Psoas muscle (tissue), 8 donors: ENCODE data around the gene CENPE. TPM values are rescaled to one million over a fixed set of nuclear protein-coding genes. Genes with fewer than 3 reads are reported as not detected.

Source experiments
- ATAC-seq, 4 donors: fragments of 200-7000 bp; cut with Tn5 transposase; one replicate each; pipeline ENCODE4 v1.9.1; 2020; ENCODE audit warnings: moderate library complexity in 3 of 4, mild to moderate bottlenecking in 2 of 4
- DNase-seq, 2 donors: peaks; one replicate each; pipeline ENCODE4 v3.0.0-alpha.2; 2020
- H3K27ac ChIP-seq: fragments of 200-600 bp; one replicate; pipeline ENCODE4 v1.8.0; 2022
- H3K27me3 ChIP-seq, 3 donors: fragments of 200-600 bp in 1 of 3; one replicate each; pipeline versions ENCODE4 v1.6.1 to v1.8.0; 2013 to 2022; ENCODE audit warnings: low read length in 2 of 3, mild to moderate bottlenecking in 2 of 3, moderate library complexity in 1 of 3; ENCODE audit not compliant: insufficient read depth in 3 of 3
- H3K36me3 ChIP-seq, 2 donors: fragments of 200-600 bp in 1 of 2; one replicate each; pipeline versions ENCODE4 v1.6.1 to v1.8.0; 2013 to 2022; ENCODE audit warnings: low read depth in 1 of 2, mild to moderate bottlenecking in 1 of 2, moderate library complexity in 1 of 2; ENCODE audit not compliant: insufficient read depth in 1 of 2
- H3K4me1 ChIP-seq: fragments of 200-600 bp; one replicate; pipeline ENCODE4 v1.8.0; 2022
- H3K4me3 ChIP-seq: fragments of 200-600 bp; one replicate; pipeline ENCODE4 v1.8.0; 2022; ENCODE audit warnings: mild to moderate bottlenecking
- H3K9me3 ChIP-seq: fragments of 200-600 bp; one replicate; pipeline ENCODE4 v1.8.0; 2022
- CTCF ChIP-seq: fragments of 200-600 bp; IDR thresholded peaks from one replicate; pipeline ENCODE4 v1.8.0; 2022; ENCODE audit warnings: antibody characterized with exemption
- WGBS, 3 donors: extraction: QIAGEN DNeasy Blood & Tissue Kit; methylation state at CpG; one replicate each; pipeline versions ENCODE4 v1.1.6 to v1.1.7; 2013; 5-methylcytosine and 5-hydroxymethylcytosine counted together
- intact Hi-C, 2 donors: fragments of 100-400 bp; cut with DNase I; formaldehyde crosslinking; loops; one replicate each; pipeline versions ENCODE4 v1.11.0 to v1.14.2; 2022
- polyA plus RNA-seq, 3 donors: library from polyadenylated mRNA; stranded (reverse); fragments of 200-250 nt; gene quantifications; one replicate each; pipeline ENCODE4 v1.2.3, GENCODE V29; 2013
- total RNA-seq, 4 donors: library from RNA; stranded (reverse); fragmentation: NEBNext Ultra II Directional in 2 of 4; extraction: Animal tissue kit (Norgen Biotek cat#: 25700) in 2 of 4; gene quantifications; one replicate each; pipeline versions ENCODE4 v1.2.1 to v1.2.4, GENCODE V29; 2021 to 2023
- donor health status: healthy with polysubstance abuse.
- donor health status: DM: no; HTN: no; CAD: no; lungs with moderate emphysema.
- donor health status: Bipolar disorder and iron deficiency.
- donor health status: healthy.
- donor health status: DM: yes; HTN: yes; CAD: no.
- donor health status: DM: no; HTN: no; CAD: no.
- donor health status: DM: no; HTN: no; CAD: no.
- donor health status: DM: yes; HTN: yes; CAD: no.

Gene CENPE
- total and polyA plus RNA-seq, 7 donors = 0.07 to 0.60 (median 0.25) TPM

GRCh38 chr4:103158760-103159159 is 39.4 kb downstream of the CENPE start:
- no peak for ATAC-seq
- Histone ChIP-seq H3K9me3 (no peaks in the 10 kb centered on the region), H3K27me3 (no peaks in the 10 kb centered on the region), H3K36me3 (no peaks in the 10 kb centered on the region), H3K4me3 (no peak overlapping the region), H3K27ac (no peak overlapping the region), H3K4me1 (no peaks in the 10 kb centered on the region)
- DNase-seq = no peak
- WGBS, 3 donors = 88 to 93% (median 90%) methylated on average over 4 of the region's 4 CpGs
- intact Hi-C loops = no loop called here
- TF ChIP-seq CTCF = no peak

GRCh38 chr4:103156106-103156505 is 42.0 kb downstream of the CENPE start:
- H3K4me3 ChIP-seq = no peak overlapping the region
- H3K36me3 ChIP-seq = no peaks in the 10 kb centered on the region
- WGBS, 3 donors = 92 to 97% (median 95%) methylated on average over 3 of the region's 3 CpGs
- no peaks in the 10 kb centered on the region for H3K27me3 ChIP-seq
- ATAC-seq (no peak), DNase-seq (no peak)
- no peak for TF ChIP-seq CTCF
- no peaks in the 10 kb centered on the region for H3K4me1 ChIP-seq
- H3K27ac ChIP-seq = no peak overlapping the region
- no peaks in the 10 kb centered on the region for H3K9me3 ChIP-seq
- intact Hi-C loops = no loop called here

GRCh38 chr4:103152381-103152780 is 45.8 kb downstream of the CENPE start:
- H3K4me3 ChIP-seq = no peak overlapping the region
- H3K4me1 ChIP-seq = no peaks in the 10 kb centered on the region
- H3K36me3 ChIP-seq = no peaks in the 10 kb centered on the region
- DNase-seq (no peak), ATAC-seq (no peak)
- no peak overlapping the region for H3K27ac ChIP-seq
- TF ChIP-seq CTCF = no peak
- intact Hi-C loops = no loop called here
- 95 to 98% (median 98%) methylated on average over 3 of the region's 3 CpGs for WGBS, 3 donors
- H3K9me3 ChIP-seq = no peaks in the 10 kb centered on the region
- no peaks in the 10 kb centered on the region for H3K27me3 ChIP-seq

GRCh38 chr4:103150677-103151076 is 47.5 kb downstream of the CENPE start:
- ATAC-seq (no peak), DNase-seq (no peak)
- Histone ChIP-seq H3K4me3 (no peak overlapping the region), H3K27ac (no peak overlapping the region), H3K36me3 (no peaks in the 10 kb centered on the region), H3K9me3 (no peaks in the 10 kb centered on the region), H3K4me1 (no peaks in the 10 kb centered on the region), H3K27me3 (no peaks in the 10 kb centered on the region)
- intact Hi-C loops = no loop called here
- TF ChIP-seq CTCF = no peak
- WGBS, 3 donors = 97 to 98% (median 97%) methylated on average over 1 of the region's 1 CpG

DNA sequence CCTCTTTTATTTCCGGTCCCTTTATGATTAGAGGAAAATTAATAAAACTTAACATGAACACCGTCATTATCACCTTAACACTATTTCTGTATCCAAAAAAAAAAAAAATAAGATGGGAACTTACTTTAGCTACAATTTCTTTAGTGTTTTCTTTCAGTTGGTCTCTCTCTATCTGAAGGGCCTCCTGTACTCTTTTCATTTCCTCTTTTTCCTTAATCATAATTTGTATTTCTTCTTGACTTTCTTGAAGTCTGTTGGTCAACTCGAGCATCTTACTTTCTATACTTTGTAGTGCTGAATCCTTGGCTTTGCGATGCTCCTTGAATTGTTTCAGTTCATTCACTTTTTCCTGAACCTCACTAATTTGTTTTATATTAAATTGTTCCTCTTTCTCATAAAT is 53.2 kb downstream of the CENPE start:
- ATAC-seq (no peak), DNase-seq (no peak)
- Histone ChIP-seq H3K4me3 (no peak overlapping the region), H3K4me1 (no peaks in the 10 kb centered on the region), H3K9me3 (no peaks in the 10 kb centered on the region), H3K27ac (no peak overlapping the region), H3K27me3 (no peaks in the 10 kb centered on the region), H3K36me3 (no peaks in the 10 kb centered on the region)
- TF ChIP-seq CTCF = no peak
- intact Hi-C loops = no loop called here
- WGBS, 3 donors = 95 to 97% (median 95%) methylated on average over 4 of the region's 4 CpGs
